Calu3 (cell line): ENCODE data around the gene RMI2. TPM values are rescaled to one million over a fixed set of nuclear protein-coding genes. Genes with fewer than 3 reads are reported as not detected.

Source experiments
- BruUV-seq: library from RNA; stranded (reverse); fragments of 400-500 nt; replicated peaks from 2 replicates; lab custom pipeline; 2021; lab: Mats Ljungman, UMichigan
- CTCF ChIA-PET: fragments of 300-600 bp; sonication (Branson Sonifier 250); formaldehyde crosslinking; loops from one replicate; lab custom pipeline; 2022; ENCODE audit warnings: antibody characterized with exemption; lab: Charles Lee
- DNase-seq: peaks from one replicate; pipeline ENCODE4 v3.0.0; 2022
- H3K27ac Mint-ChIP-seq: one replicate; pipeline ENCODE4 v1.8.0; 2022; ENCODE audit warnings: mixed read lengths; ENCODE audit not compliant: unreplicated experiment
- H3K27me3 Mint-ChIP-seq: one replicate; pipeline ENCODE4 v1.8.0; 2022; ENCODE audit warnings: mixed read lengths; ENCODE audit not compliant: unreplicated experiment
- H3K36me3 Mint-ChIP-seq: one replicate; pipeline ENCODE4 v1.8.0; 2022; ENCODE audit warnings: mild to moderate bottlenecking, moderate library complexity, mixed read lengths; ENCODE audit not compliant: insufficient read depth, unreplicated experiment
- H3K4me1 Mint-ChIP-seq: one replicate; pipeline ENCODE4 v1.8.0; 2022; ENCODE audit warnings: mild to moderate bottlenecking, low read depth, mixed read lengths; ENCODE audit not compliant: unreplicated experiment
- H3K4me3 Mint-ChIP-seq: one replicate; pipeline ENCODE4 v1.8.0; 2022; ENCODE audit warnings: mild to moderate bottlenecking, low read depth, moderate library complexity, mixed read lengths; ENCODE audit not compliant: unreplicated experiment
- H3K9me3 Mint-ChIP-seq: one replicate; pipeline ENCODE4 v1.8.0; 2022; ENCODE audit warnings: low read depth, mixed read lengths; ENCODE audit not compliant: unreplicated experiment
- intact Hi-C: fragments of 100-400 bp; cut with micrococcal nuclease; formaldehyde crosslinking; loops from one replicate; pipeline ENCODE4 v1.10.0; 2022; ENCODE audit not compliant: unreplicated experiment
- total RNA-seq: library from RNA; stranded (reverse); gene quantifications from 2 replicates; pipeline ENCODE4 v1.2.3, GENCODE V29; 2022
- TF ChIP-seq, protein P1 (sequence below): fragments of 200-600 bp; IDR thresholded peaks from one replicate; pipeline ENCODE4 v1.8.0; 2022; ENCODE audit warnings: antibody characterized with exemption; ENCODE audit not compliant: unreplicated experiment

RMI2 gene
- total RNA-seq, 1 experiment from 2014 or later, result 55.4 TPM

DNA sequence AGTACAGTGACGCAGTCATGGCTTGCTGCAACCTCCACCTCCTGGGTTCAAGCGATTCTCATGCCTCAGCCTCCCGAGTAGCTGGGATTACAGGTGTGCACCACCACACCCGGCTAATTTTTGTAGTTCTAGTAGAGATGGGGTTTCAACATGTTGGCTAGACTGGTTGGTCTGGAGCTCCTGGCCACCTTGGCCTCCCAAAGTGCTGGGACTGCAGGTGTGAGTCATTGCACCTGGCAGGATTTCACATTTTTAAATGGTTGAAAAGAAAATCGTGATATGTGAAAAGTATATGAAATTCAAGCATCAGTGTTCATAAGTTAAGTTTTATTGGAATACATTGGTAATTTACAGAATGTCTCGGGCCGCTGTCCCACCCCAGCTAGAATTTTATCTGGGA is 2.6 kb downstream of the RMI2 start:
- CTCF ChIA-PET, result no interaction called here

DNA sequence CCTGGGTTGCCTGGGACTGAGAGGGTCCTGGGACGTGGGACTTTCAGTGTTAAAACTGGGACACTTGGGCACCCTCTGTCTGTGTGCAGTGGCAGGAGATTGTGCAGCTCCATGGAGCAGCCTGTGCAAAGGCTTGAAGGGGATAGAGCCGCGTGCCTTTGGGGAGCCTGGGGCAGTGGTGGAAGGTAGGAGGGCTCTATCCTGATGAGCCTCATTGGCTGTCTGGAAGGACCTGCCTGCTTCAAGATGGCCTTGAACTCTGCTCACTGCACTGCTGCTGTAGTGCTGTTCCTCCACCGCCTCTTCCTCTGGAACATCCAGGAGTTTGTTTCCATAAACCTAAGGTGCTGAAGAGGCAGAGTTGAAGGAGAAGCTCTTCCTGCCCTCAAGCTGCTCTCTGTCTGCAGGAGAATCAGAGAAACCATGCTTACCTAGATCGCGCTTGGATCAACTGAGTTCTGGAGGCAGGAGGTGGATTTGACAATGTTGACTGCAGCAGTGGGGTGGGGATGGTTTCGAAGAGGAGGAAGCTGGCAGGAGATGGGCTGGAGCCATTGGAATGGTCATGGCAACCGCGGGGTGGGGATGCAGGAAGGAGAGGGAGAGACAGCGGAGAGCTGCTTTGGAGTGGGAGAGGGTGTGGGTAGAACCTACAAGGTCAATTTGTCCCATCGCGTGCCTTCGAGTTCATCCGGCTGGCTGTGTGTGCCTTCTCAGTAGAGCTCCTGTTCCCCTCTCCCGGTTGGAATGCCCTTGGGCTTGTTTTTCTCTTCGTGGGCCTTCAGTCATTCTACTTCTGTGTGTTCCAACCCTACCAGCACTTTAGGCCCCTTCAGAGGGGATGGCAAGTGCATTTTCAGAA is 3.7 kb downstream of the RMI2 start:
- CTCF ChIA-PET, result no interaction called here
- H3K4me1 Mint-ChIP-seq, result peaks cover 43% of the 10 kb centered on the region
- H3K27me3 Mint-ChIP-seq, result no peaks in the 10 kb centered on the region
- H3K27ac Mint-ChIP-seq, result no peak overlapping the region
- no peak for DNase-seq
- intact Hi-C loops, result no loop called here
- H3K4me3 Mint-ChIP-seq, result no peak overlapping the region
- no peaks in the 10 kb centered on the region for H3K9me3 Mint-ChIP-seq
- BruUV-seq, result no TSS peak
- TF ChIP-seq, protein P1, sequence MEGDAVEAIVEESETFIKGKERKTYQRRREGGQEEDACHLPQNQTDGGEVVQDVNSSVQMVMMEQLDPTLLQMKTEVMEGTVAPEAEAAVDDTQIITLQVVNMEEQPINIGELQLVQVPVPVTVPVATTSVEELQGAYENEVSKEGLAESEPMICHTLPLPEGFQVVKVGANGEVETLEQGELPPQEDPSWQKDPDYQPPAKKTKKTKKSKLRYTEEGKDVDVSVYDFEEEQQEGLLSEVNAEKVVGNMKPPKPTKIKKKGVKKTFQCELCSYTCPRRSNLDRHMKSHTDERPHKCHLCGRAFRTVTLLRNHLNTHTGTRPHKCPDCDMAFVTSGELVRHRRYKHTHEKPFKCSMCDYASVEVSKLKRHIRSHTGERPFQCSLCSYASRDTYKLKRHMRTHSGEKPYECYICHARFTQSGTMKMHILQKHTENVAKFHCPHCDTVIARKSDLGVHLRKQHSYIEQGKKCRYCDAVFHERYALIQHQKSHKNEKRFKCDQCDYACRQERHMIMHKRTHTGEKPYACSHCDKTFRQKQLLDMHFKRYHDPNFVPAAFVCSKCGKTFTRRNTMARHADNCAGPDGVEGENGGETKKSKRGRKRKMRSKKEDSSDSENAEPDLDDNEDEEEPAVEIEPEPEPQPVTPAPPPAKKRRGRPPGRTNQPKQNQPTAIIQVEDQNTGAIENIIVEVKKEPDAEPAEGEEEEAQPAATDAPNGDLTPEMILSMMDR, result no peak
- peaks cover 31% of the 10 kb centered on the region for H3K36me3 Mint-ChIP-seq

More for the DNA sequence above, 2.6 kb downstream of the RMI2 start:
- peaks cover 31% of the 10 kb centered on the region for H3K36me3 Mint-ChIP-seq
- no peak overlapping the region for H3K27ac Mint-ChIP-seq
- no peak overlapping the region for H3K4me3 Mint-ChIP-seq
- H3K9me3 Mint-ChIP-seq, result no peaks in the 10 kb centered on the region
- no peak for DNase-seq
- no TSS peak for BruUV-seq
- TF ChIP-seq, protein P1, result no peak
- H3K27me3 Mint-ChIP-seq, result no peaks in the 10 kb centered on the region
- intact Hi-C loops, result no loop called here
- H3K4me1 Mint-ChIP-seq, result peaks cover 43% of the 10 kb centered on the region

DNA sequence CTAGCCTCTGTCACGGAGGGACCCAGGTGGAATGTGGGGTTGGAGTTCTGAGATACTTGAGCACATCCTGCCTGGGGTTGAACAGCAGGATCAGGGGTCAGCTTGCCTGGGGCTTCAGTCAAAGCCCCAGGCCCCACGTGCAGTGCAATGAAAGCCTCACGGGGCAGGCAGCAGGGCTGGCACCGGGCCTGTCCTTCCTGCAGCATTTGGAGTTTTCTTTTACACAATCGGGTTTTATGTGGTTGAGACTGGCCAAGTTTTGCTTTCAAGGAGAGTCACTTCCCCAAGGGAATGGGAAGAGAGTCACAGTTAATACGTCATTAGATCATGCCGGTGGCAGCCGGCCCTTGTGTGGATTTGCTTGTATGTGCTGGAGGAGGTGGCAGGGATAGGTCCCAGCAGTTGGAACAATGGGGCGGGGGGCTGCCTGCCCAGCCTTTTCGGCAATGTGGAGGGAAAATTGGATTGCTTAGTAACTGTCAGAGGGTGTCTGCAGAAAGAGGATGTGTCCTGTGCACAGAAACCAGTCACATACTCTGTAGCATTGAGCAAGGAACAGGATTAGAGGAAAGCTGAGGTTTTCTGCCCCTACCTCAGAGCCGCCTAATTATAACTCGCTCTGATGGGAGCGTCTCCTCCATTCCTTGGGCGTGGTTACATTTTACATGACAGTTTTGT is 4.5 kb downstream of the RMI2 start:
- TF ChIP-seq, protein P1, result no peak
- DNase-seq, result no peak
- CTCF ChIA-PET, result no interaction called here
- no peaks in the 10 kb centered on the region for H3K9me3 Mint-ChIP-seq
- peaks cover 43% of the 10 kb centered on the region for H3K4me1 Mint-ChIP-seq
- H3K27me3 Mint-ChIP-seq, result no peaks in the 10 kb centered on the region
- H3K36me3 Mint-ChIP-seq, result peaks cover 31% of the 10 kb centered on the region
- no peak overlapping the region for H3K27ac Mint-ChIP-seq
- H3K4me3 Mint-ChIP-seq, result no peak overlapping the region
- intact Hi-C loops, result no loop called here
- no TSS peak for BruUV-seq

DNA sequence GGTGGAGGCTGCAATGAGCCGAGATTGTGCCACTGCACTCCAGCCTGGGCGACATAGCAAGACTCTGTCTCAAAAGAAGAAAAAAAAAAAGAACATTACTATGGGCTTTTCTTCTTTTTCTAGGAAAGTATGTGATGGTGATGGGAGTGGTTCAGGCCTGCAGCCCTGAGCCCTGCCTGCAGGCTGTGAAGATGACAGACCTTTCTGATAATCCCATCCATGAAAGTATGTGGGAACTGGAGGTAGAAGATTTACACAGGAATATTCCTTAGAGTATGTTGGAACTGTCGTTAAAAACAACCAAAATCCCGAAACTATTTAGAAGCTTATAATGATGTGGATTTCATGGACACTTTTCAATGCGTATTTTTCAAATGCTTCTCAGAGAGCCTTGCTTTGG is 5.3 kb downstream of the RMI2 start:
- Mint-ChIP-seq H3K27me3 (no peaks in the 10 kb centered on the region), H3K36me3 (peaks cover 23% of the 10 kb centered on the region), H3K4me3 (no peak overlapping the region), H3K4me1 (peaks cover 37% of the 10 kb centered on the region), H3K9me3 (no peaks in the 10 kb centered on the region), H3K27ac (no peak overlapping the region)
- intact Hi-C loops, result no loop called here
- BruUV-seq, result no TSS peak
- no peak for DNase-seq
- CTCF ChIA-PET, result interaction anchor here (0.6 kb wide), 1 partner anchor 279 kb away, joined by 5 read pairs; no protein-coding TSS in a partner anchor
- TF ChIP-seq, protein P1, result no peak
